Ascending aorta (tissue), 2 donors: ENCODE results near the gene KIAA1671. TPM values are rescaled to one million over a fixed set of nuclear protein-coding genes. Genes with fewer than 3 reads are reported as not detected.

Source experiments
- DNase-seq, 2 donors: peaks; one replicate each; pipeline ENCODE4 v3.0.0-alpha.2; 2019; ENCODE audit warnings: low spot score in 2 of 2
- H3K27ac ChIP-seq, 2 donors: fragments of 200-600 bp; sonication (generic); one replicate each; pipeline ENCODE4 v1.5.1; 2016 to 2017; ENCODE audit warnings: mild to moderate bottlenecking in 1 of 2
- H3K27me3 ChIP-seq: fragments of 200-600 bp; sonication (generic); one replicate; pipeline ENCODE4 v1.5.1; 2017
- H3K36me3 ChIP-seq, 2 donors: fragments of 200-600 bp; sonication (generic); one replicate each; pipeline ENCODE4 v1.5.1; 2016
- H3K4me1 ChIP-seq, 2 donors: fragments of 200-600 bp; sonication (generic); one replicate each; pipeline ENCODE4 v1.5.1; 2016 to 2017; ENCODE audit warnings: mild to moderate bottlenecking in 1 of 2
- H3K4me3 ChIP-seq, 2 donors: fragments of 200-600 bp; sonication (generic); one replicate each; pipeline ENCODE4 v1.5.1; 2016 to 2017; ENCODE audit warnings: mild to moderate bottlenecking in 1 of 2
- H3K9me3 ChIP-seq, 2 donors: fragments of 200-600 bp; sonication (generic); one replicate each; pipeline ENCODE4 v1.5.1; 2016
- intact Hi-C: fragments of 100-400 bp; cut with DNase I; formaldehyde crosslinking; loops from one replicate; pipeline ENCODE4 v1.15.1; 2023
- total RNA-seq: library from RNA; depleted of rRNA; stranded (reverse); fragments of >200 nt; gene quantifications from one replicate; pipeline ENCODE4 v1.1.0, GENCODE V29; 2016
- TF ChIP-seq, protein P1 (sequence below), 3 experiments: fragments of 200-600 bp in 2 of 3; fragments of 450-650 bp in 1 of 3; sonication (generic) in 2 of 3; IDR thresholded peaks; one replicate each; pipeline ENCODE4 v1.5.1; 2016 to 2019; ENCODE audit warnings: antibody characterized with exemption in 3 of 3, mild to moderate bottlenecking in 1 of 3, moderate library complexity in 1 of 3

The KIAA1671 gene
- total RNA-seq, 1 donor from 2014 or later, result 79.0 TPM

GRCh38 chr22:25212337-25212736 is 259.8 kb downstream of the KIAA1671 start:
- DNase-seq, result no peak
- no peaks in the 10 kb centered on the region for H3K9me3 ChIP-seq
- H3K27ac ChIP-seq, result no peak overlapping the region
- no peaks in the 10 kb centered on the region for H3K27me3 ChIP-seq
- H3K4me3 ChIP-seq, result no peak overlapping the region
- H3K36me3 ChIP-seq, result no peaks in the 10 kb centered on the region
- TF ChIP-seq, protein P1, sequence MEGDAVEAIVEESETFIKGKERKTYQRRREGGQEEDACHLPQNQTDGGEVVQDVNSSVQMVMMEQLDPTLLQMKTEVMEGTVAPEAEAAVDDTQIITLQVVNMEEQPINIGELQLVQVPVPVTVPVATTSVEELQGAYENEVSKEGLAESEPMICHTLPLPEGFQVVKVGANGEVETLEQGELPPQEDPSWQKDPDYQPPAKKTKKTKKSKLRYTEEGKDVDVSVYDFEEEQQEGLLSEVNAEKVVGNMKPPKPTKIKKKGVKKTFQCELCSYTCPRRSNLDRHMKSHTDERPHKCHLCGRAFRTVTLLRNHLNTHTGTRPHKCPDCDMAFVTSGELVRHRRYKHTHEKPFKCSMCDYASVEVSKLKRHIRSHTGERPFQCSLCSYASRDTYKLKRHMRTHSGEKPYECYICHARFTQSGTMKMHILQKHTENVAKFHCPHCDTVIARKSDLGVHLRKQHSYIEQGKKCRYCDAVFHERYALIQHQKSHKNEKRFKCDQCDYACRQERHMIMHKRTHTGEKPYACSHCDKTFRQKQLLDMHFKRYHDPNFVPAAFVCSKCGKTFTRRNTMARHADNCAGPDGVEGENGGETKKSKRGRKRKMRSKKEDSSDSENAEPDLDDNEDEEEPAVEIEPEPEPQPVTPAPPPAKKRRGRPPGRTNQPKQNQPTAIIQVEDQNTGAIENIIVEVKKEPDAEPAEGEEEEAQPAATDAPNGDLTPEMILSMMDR (IDR thresholded peaks at IDR 0.05), result no peak
- intact Hi-C loops, result no loop called here
- H3K4me1 ChIP-seq, result no peaks in the 10 kb centered on the region

- Histone ChIP-seq H3K27ac (no peak overlapping the region), H3K4me1 (no peaks in the 10 kb centered on the region), H3K4me3 (no peak overlapping the region), H3K9me3 (no peaks in the 10 kb centered on the region), H3K36me3 (no peaks in the 10 kb centered on the region), H3K27me3 (no peaks in the 10 kb centered on the region)
- DNase-seq, result no peak
- intact Hi-C loops, result no loop called here
- TF ChIP-seq, protein P1 (IDR thresholded peaks at IDR 0.05), result no peak
Measured at GRCh38 chr22:25213221-25213620, 260.7 kb downstream of the KIAA1671 start.

GRCh38 chr22:25216230-25216629 is 263.7 kb downstream of the KIAA1671 start:
- Histone ChIP-seq H3K27ac (no peak overlapping the region), H3K36me3 (no peaks in the 10 kb centered on the region), H3K4me1 (no peaks in the 10 kb centered on the region), H3K27me3 (no peaks in the 10 kb centered on the region), H3K9me3 (no peaks in the 10 kb centered on the region), H3K4me3 (no peak overlapping the region)
- no peak for DNase-seq
- TF ChIP-seq, protein P1 (IDR thresholded peaks at IDR 0.05), result no peak
- intact Hi-C loops, result no loop called here

DNA sequence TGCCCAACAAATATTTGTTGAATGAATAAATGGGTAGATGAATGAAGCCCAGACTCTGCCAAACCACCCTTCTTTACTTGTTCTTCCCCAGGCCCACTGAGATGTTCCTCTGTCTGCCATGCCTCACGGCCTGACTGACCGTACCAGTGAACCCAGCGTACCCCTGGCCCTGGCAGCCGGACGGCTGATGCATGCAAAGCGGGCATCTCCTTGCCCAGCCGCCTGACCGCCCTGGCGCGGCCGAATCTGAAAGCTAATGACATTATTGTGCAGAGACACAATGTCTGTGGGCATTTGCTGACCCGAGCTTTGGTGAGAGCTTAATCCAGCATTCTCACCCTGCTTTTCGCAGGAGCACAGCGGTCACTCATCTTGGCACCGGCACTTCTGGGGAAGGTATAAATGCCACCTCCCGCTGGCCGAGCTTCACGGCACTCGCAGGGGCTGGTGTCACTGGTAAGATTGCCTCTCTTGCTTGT is 266.7 kb downstream of the KIAA1671 start, which contains the start of gene CRYBB2:
Gene CRYBB2 (plus strand): TSS at position 429 of the 479 bp plus-strand sequence. CDS start 1,791 bp downstream, outside the sequence.
- intact Hi-C loops, result no loop called here
- no peak within 1 kb of the TSS for H3K4me3 ChIP-seq

GRCh38 chr22:25219948-25220442 is 267.5 kb downstream of the KIAA1671 start:
- TF ChIP-seq, protein P1 (IDR thresholded peaks at IDR 0.05), result no peak
- no peaks in the 10 kb centered on the region for H3K36me3 ChIP-seq
- H3K4me1 ChIP-seq, result no peaks in the 10 kb centered on the region
- no peak overlapping the region for H3K27ac ChIP-seq
- H3K9me3 ChIP-seq, result no peaks in the 10 kb centered on the region
- DNase-seq, result no peak
- intact Hi-C loops, result no loop called here
- no peak overlapping the region for H3K4me3 ChIP-seq
- H3K27me3 ChIP-seq, result no peaks in the 10 kb centered on the region

More for the DNA sequence above, 266.7 kb downstream of the KIAA1671 start, which contains the start of gene CRYBB2:
- no peaks in the 10 kb centered on the region for H3K36me3 ChIP-seq
- DNase-seq, result no peak
- TF ChIP-seq, protein P1 (IDR thresholded peaks at IDR 0.05), result no peak
- H3K27me3 ChIP-seq, result no peaks in the 10 kb centered on the region
- no peaks in the 10 kb centered on the region for H3K4me1 ChIP-seq
- H3K27ac ChIP-seq, result no peak within 1 kb of the TSS
- H3K9me3 ChIP-seq, result no peaks in the 10 kb centered on the region
